Tibial nerve (tissue), 4 donors: ENCODE measurements around the gene DAPP1. TPM values are rescaled to one million over a fixed set of nuclear protein-coding genes. Genes with fewer than 3 reads are reported as not detected.

ENCODE experiments used
- DNase-seq, 2 donors: peaks; one replicate each; pipeline ENCODE4 v3.0.0-alpha.2; 2019; ENCODE audit warnings: low spot score in 2 of 2
- H3K27ac ChIP-seq, 4 donors: fragments of 200-600 bp; sonication (generic) in 3 of 4; one replicate each; pipeline ENCODE4 v1.5.1; 2017 to 2019; ENCODE audit warnings: mild to moderate bottlenecking in 1 of 4
- H3K27me3 ChIP-seq, 2 donors: fragments of 200-600 bp; sonication (generic) in 1 of 2; one replicate each; pipeline versions ENCODE4 v1.5.1 to v1.6.0; 2017 to 2019
- H3K36me3 ChIP-seq, 3 donors: fragments of 200-600 bp; sonication (generic); one replicate each; pipeline ENCODE4 v1.5.1; 2018 to 2019
- H3K4me1 ChIP-seq, 4 donors: fragments of 200-600 bp; sonication (generic) in 3 of 4; one replicate each; pipeline ENCODE4 v1.5.1; 2017 to 2019
- H3K4me3 ChIP-seq, 4 donors: fragments of 200-600 bp; sonication (generic) in 3 of 4; one replicate each; pipeline ENCODE4 v1.5.1; 2017 to 2019; ENCODE audit warnings: mild to moderate bottlenecking in 1 of 4, moderate library complexity in 1 of 4
- H3K9me3 ChIP-seq, 4 donors: fragments of 200-600 bp; sonication (generic) in 3 of 4; one replicate each; pipeline ENCODE4 v1.5.1; 2017 to 2019
- EP300 ChIP-seq, 2 donors: sonication (generic); formaldehyde crosslinking; IDR thresholded peaks; one replicate each; pipeline ENCODE4 v1.6.1; 2017; ENCODE audit warnings: antibody characterized with exemption in 2 of 2, mild to moderate bottlenecking in 1 of 2
- POLR2A ChIP-seq, 2 donors: fragments of 450-650 bp; IDR thresholded peaks; one replicate each; pipeline ENCODE4 v1.6.1; 2017; ENCODE audit warnings: antibody characterized with exemption in 2 of 2, mild to moderate bottlenecking in 2 of 2, moderate library complexity in 2 of 2
- WGBS, 2 donors: methylation state at CpG; one replicate each; pipeline ENCODE4 v1.1.5; 2018; 5-methylcytosine and 5-hydroxymethylcytosine counted together
- total RNA-seq, 4 donors: library from RNA; depleted of rRNA; stranded (reverse); fragments of >200 nt; gene quantifications; one replicate each; pipeline ENCODE4 v1.1.0, GENCODE V29; 2016
- TF ChIP-seq, protein P1 (sequence below), 5 experiments: fragments of 200-600 bp in 3 of 5; fragments of 450-650 bp in 2 of 5; sonication (generic) in 3 of 5; IDR thresholded peaks; one replicate each; pipeline ENCODE4 v1.5.1; 2016 to 2019; ENCODE audit warnings: antibody characterized with exemption in 5 of 5, mild to moderate bottlenecking in 3 of 5, moderate library complexity in 2 of 5

Gene DAPP1
- total RNA-seq, 4 donors from 2014 or later, result 0.42 to 4.2 (median 1.2) TPM

DNA sequence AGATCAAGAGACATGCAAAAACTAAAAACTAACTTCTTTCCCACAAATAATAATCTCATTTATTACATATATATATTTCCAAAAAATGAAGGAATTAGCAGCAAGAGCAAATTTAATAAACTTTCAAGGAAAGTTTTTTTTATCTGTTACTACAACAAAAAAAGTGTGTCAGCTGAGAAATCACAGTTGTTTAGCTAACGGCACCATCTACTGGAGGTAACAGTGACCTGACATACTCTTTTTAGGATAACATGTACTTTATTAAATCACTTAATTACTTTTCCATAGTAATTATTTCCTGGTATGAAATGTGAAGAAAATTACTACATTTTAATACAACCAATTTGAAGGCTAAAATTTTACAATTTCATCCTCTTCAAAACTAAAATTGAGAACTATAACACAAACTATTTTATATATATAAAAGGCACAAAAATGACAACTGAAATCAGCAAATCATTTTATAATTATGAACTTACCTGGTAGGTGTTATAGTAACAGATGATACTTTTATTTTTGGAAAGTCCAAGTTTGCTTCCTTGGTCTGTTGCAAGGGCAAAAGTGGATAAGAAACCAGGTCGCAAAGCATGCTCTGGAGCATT lies 68.5 kb downstream of the DAPP1 start:
- Histone ChIP-seq H3K9me3 (no peaks in the 10 kb centered on the region), H3K4me1 (peaks cover 0 to 36% (median 0%) of the 10 kb centered on the region in 4 donors), H3K4me3 (no peak overlapping the region), H3K27ac (no peak overlapping the region), H3K27me3 (no peaks in the 10 kb centered on the region), H3K36me3 (peaks cover 0 to 49% (median 13%) of the 10 kb centered on the region in 3 donors)
- no peak for DNase-seq
- WGBS, 2 donors, result 76 to 77% methylated on average over 2 of the region's 2 CpGs
- TF ChIP-seq EP300 (IDR thresholded peaks at IDR 0.05), result no peak
- TF ChIP-seq, protein P1, sequence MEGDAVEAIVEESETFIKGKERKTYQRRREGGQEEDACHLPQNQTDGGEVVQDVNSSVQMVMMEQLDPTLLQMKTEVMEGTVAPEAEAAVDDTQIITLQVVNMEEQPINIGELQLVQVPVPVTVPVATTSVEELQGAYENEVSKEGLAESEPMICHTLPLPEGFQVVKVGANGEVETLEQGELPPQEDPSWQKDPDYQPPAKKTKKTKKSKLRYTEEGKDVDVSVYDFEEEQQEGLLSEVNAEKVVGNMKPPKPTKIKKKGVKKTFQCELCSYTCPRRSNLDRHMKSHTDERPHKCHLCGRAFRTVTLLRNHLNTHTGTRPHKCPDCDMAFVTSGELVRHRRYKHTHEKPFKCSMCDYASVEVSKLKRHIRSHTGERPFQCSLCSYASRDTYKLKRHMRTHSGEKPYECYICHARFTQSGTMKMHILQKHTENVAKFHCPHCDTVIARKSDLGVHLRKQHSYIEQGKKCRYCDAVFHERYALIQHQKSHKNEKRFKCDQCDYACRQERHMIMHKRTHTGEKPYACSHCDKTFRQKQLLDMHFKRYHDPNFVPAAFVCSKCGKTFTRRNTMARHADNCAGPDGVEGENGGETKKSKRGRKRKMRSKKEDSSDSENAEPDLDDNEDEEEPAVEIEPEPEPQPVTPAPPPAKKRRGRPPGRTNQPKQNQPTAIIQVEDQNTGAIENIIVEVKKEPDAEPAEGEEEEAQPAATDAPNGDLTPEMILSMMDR (IDR thresholded peaks at IDR 0.05), result peak in 2 of 5 experiments; percentile 15

DNA sequence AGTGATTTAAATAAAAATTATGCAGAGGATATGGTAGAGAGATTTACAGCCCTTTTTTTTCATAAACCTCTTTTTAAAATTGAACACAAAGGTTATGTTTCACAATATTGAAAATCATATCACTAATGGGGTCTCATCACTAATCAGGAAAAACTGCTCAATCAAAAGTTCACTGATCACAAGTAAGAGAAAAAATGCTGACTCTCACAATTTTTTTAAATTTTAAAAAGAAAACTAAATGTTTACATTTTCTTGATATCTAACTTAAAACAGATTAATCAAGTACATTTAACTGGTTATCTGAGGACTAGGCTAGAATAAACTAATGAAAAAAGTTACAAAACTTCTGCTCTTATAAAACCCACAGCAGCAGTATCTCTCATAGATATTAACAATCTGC lies 69.1 kb downstream of the DAPP1 start:
- peaks cover 0 to 43% (median 8%) of the 10 kb centered on the region in 3 donors for H3K36me3 ChIP-seq
- H3K27me3 ChIP-seq, result no peaks in the 10 kb centered on the region
- H3K4me3 ChIP-seq, result no peak overlapping the region
- H3K4me1 ChIP-seq, result peaks cover 0 to 40% (median 0%) of the 10 kb centered on the region in 4 donors
- no peaks in the 10 kb centered on the region for H3K9me3 ChIP-seq
- TF ChIP-seq, protein P1 (IDR thresholded peaks at IDR 0.05), result no peak
- TF ChIP-seq EP300 (IDR thresholded peaks at IDR 0.05), result no peak
- DNase-seq, result no peak
- no peak overlapping the region for H3K27ac ChIP-seq

GRCh38 chr4:99886146-99886545 lies 69.5 kb downstream of the DAPP1 start:
- Histone ChIP-seq H3K9me3 (no peaks in the 10 kb centered on the region), H3K4me3 (no peak overlapping the region), H3K4me1 (peaks cover 0 to 45% (median 0%) of the 10 kb centered on the region in 4 donors), H3K27me3 (no peaks in the 10 kb centered on the region), H3K27ac (no peak overlapping the region), H3K36me3 (peaks cover 0 to 39% (median 5%) of the 10 kb centered on the region in 3 donors)
- TF ChIP-seq, protein P1 (IDR thresholded peaks at IDR 0.05), result no peak
- TF ChIP-seq POLR2A (IDR thresholded peaks at IDR 0.05), result no peak
- TF ChIP-seq EP300 (IDR thresholded peaks at IDR 0.05), result no peak
- 51 to 56% methylated on average over 4 of the region's 4 CpGs for whole genome bisulfite sequencing, 2 donors
- no peak for DNase-seq

DNA sequence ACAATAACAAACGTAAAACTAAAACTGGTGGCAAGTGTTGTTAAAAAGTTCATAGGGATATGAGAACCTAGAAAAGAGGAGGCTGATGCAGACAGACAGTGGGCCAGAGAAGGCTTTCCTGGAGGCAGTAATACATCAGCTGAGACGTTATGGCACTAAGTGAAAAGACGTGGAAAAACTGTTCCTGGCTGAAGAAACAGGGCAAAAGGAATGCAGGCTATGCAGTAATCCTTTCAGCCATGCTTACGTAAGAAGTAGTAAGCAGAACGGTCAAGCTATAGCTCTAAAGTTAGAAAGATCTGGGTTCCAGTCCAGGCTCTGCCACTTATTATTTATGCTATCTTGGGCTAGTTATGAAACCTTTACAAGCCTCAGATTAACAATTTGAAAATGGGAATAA lies 71.2 kb downstream of the DAPP1 start:
- Histone ChIP-seq H3K27ac (no peak overlapping the region), H3K36me3 (peaks cover 0 to 30% (median 5%) of the 10 kb centered on the region in 3 donors), H3K27me3 (no peaks in the 10 kb centered on the region), H3K9me3 (no peaks in the 10 kb centered on the region), H3K4me3 (no peak overlapping the region), H3K4me1 (peaks cover 0 to 62% (median 3%) of the 10 kb centered on the region in 4 donors)
- 56 to 67% methylated on average over 5 of the region's 5 CpGs for WGBS, 2 donors
- no peak for TF ChIP-seq POLR2A (IDR thresholded peaks at IDR 0.05)
- DNase-seq, result no peak

GRCh38 chr4:99891351-99891750 lies 74.7 kb downstream of the DAPP1 start:
- Histone ChIP-seq H3K4me1 (peaks cover 0 to 78% (median 14%) of the 10 kb centered on the region in 4 donors), H3K36me3 (peaks cover 0 to 5% (median 5%) of the 10 kb centered on the region in 3 donors), H3K27me3 (no peaks in the 10 kb centered on the region), H3K4me3 (no peak overlapping the region), H3K9me3 (no peaks in the 10 kb centered on the region), H3K27ac (no peak overlapping the region)
- 79 to 81% methylated on average over 2 of the region's 2 CpGs for WGBS, 2 donors
- no peak for DNase-seq
- TF ChIP-seq POLR2A (IDR thresholded peaks at IDR 0.05) (no peak), EP300 (IDR thresholded peaks at IDR 0.05) (no peak)
- TF ChIP-seq, protein P1 (IDR thresholded peaks at IDR 0.05), result no peak
